Nephron progenitor cell (in vitro differentiated cells): Measurements from ENCODE around the gene SHISAL2A.

Experiments used
- DNase-seq: peaks from one replicate; pipeline ENCODE4 v3.0.0; 2021
- H3K27ac Mint-ChIP-seq: 2 replicates; pipeline ENCODE4 v1.8.0; 2021; ENCODE audit warnings: mild to moderate bottlenecking, moderate library complexity, mixed read lengths
- H3K27me3 Mint-ChIP-seq: 2 replicates; pipeline ENCODE4 v1.8.0; 2021; ENCODE audit warnings: mild to moderate bottlenecking, low read depth, mixed read lengths; ENCODE audit not compliant: poor library complexity
- H3K36me3 Mint-ChIP-seq: 2 replicates; pipeline ENCODE4 v1.8.0; 2021; ENCODE audit warnings: low read depth, mixed read lengths
- H3K4me1 Mint-ChIP-seq: 2 replicates; pipeline ENCODE4 v1.8.0; 2021; ENCODE audit warnings: mixed read lengths
- H3K4me3 Mint-ChIP-seq: 2 replicates; pipeline ENCODE4 v1.8.0; 2021; ENCODE audit warnings: mild to moderate bottlenecking, moderate library complexity, mixed read lengths
- H3K9me3 Mint-ChIP-seq: 2 replicates; pipeline ENCODE4 v1.8.0; 2021; ENCODE audit warnings: mild to moderate bottlenecking, moderate library complexity, mixed read lengths
- TF ChIP-seq, protein P1 (sequence below): fragments of 200-600 bp; sonication (generic); IDR thresholded peaks from 2 replicates; pipeline ENCODE4 v1.5.0; 2021; ENCODE audit warnings: antibody characterized with exemption

The SHISAL2A gene

GRCh38 chr1:52635321-52636089 is 2.5 kb downstream of the SHISAL2A start:
- no peak overlapping the region for H3K4me3 Mint-ChIP-seq
- TF ChIP-seq, protein P1, sequence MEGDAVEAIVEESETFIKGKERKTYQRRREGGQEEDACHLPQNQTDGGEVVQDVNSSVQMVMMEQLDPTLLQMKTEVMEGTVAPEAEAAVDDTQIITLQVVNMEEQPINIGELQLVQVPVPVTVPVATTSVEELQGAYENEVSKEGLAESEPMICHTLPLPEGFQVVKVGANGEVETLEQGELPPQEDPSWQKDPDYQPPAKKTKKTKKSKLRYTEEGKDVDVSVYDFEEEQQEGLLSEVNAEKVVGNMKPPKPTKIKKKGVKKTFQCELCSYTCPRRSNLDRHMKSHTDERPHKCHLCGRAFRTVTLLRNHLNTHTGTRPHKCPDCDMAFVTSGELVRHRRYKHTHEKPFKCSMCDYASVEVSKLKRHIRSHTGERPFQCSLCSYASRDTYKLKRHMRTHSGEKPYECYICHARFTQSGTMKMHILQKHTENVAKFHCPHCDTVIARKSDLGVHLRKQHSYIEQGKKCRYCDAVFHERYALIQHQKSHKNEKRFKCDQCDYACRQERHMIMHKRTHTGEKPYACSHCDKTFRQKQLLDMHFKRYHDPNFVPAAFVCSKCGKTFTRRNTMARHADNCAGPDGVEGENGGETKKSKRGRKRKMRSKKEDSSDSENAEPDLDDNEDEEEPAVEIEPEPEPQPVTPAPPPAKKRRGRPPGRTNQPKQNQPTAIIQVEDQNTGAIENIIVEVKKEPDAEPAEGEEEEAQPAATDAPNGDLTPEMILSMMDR = no peak
- no peak overlapping the region for H3K27ac Mint-ChIP-seq
- H3K36me3 Mint-ChIP-seq = peaks cover 6% of the 10 kb centered on the region
- no peak for DNase-seq
- H3K9me3 Mint-ChIP-seq = peaks cover 12% of the 10 kb centered on the region
- H3K4me1 Mint-ChIP-seq = peaks cover 56% of the 10 kb centered on the region
- H3K27me3 Mint-ChIP-seq = peaks cover 47% of the 10 kb centered on the region

DNA sequence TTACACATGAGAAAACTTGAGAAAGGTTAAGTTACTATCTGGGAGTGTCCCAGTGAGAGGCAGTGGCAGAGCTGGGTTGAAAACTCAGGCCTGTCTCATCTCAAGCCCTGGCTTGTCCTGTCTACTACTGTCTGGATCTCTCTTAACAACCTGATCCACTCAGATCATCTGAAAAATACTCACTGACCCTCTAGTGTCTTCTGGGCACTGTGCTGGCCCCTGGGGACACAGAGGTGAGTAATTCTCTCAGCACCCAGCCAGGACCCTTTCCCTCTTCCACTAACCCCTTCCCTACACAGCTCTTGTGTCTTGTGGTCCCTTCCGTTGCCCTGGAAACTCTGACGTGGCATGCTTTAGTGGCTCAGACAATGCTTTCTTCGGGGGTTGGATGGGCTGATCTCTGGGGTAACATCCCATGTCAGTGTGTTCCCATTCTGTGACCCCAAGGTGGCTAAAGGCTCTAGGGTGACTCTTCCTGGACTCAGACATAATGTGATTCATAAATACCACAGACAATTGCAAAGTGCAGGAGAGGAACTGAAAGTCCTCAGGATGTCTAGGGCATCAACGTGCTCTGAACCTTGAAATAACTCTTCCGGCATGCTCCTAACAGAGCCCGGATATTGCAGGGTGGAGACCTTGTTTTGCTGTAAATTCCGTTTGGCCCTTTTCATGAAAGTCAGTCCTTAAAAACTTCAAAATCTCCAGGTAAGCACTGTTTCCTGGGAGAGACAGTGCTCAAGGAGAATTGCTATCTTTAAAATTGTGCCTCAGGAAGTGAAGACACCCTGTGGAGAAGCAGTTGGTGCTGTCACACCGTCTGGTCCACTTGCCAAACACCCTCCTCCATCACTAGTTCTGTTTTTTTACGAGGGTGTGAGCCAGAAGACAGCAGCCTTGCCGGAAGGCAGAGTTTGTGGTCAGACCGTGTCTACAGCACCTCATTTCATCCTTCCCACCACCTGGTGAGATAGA is 4.0 kb downstream of the SHISAL2A start:
- Mint-ChIP-seq H3K27ac (peak overlapping the region; percentile 87), H3K4me1 (peaks cover 58% of the 10 kb centered on the region), H3K4me3 (no peak overlapping the region), H3K9me3 (peaks cover 12% of the 10 kb centered on the region), H3K36me3 (peaks cover 6% of the 10 kb centered on the region), H3K27me3 (peaks cover 35% of the 10 kb centered on the region)
- DNase-seq = no peak
- TF ChIP-seq, protein P1 = no peak

DNA sequence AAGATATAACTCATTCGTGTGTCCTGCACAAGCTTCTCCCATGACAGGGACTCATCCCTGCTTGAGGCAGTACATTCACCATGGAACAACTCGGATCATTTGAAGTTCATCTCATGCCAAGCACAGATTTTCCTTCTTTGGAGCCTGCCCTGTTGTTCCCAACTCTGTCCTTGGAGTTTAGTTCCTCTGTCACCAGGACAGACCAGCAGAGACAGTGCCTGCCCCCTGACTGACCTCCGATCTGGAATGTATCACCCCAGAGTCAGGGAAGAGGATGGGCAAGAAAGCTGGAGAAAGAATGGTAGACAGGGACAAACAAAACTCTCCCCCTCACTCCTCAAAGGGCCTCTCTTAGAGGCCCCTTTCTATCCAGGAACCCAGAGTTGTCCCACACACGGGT is 5.0 kb downstream of the SHISAL2A start:
- Mint-ChIP-seq H3K4me3 (no peak overlapping the region), H3K4me1 (peaks cover 52% of the 10 kb centered on the region), H3K36me3 (peaks cover 6% of the 10 kb centered on the region), H3K27me3 (peaks cover 25% of the 10 kb centered on the region), H3K27ac (no peak overlapping the region), H3K9me3 (peaks cover 12% of the 10 kb centered on the region)
- TF ChIP-seq, protein P1 = no peak
- no peak for DNase-seq

DNA sequence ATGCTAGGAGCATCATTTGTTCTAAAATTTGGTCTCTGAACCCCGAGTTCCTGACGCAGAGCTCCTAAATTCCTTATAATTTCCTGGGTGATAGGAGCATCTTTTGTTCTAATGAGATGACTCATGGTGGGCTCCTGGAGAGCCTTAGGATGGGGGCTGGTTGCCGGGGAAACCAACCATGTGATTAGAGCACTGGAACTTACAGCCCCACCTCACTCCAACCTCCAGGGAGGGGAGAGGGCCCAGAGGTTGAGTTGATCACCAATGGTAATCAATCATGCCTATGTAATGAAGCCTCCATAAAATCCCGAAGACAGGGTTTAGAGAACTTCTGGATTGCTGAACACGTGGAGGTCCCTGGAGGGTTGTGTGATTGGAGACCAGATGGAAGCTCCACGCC is 7.7 kb downstream of the SHISAL2A start:
- TF ChIP-seq, protein P1 = no peak
- DNase-seq = no peak
- Mint-ChIP-seq H3K9me3 (no peaks in the 10 kb centered on the region), H3K36me3 (no peaks in the 10 kb centered on the region), H3K27me3 (peaks cover 6% of the 10 kb centered on the region), H3K4me1 (peaks cover 43% of the 10 kb centered on the region), H3K4me3 (no peak overlapping the region), H3K27ac (no peak overlapping the region)

GRCh38 chr1:52641307-52641706 is 8.3 kb downstream of the SHISAL2A start:
- Mint-ChIP-seq H3K4me3 (no peak overlapping the region), H3K27ac (peak overlapping the region; percentile 53), H3K27me3 (peaks cover 8% of the 10 kb centered on the region), H3K4me1 (peaks cover 41% of the 10 kb centered on the region), H3K36me3 (no peaks in the 10 kb centered on the region), H3K9me3 (no peaks in the 10 kb centered on the region)
- DNase-seq = no peak
- TF ChIP-seq, protein P1 = no peak
